ENCODE data around the gene AMN.

DNA sequence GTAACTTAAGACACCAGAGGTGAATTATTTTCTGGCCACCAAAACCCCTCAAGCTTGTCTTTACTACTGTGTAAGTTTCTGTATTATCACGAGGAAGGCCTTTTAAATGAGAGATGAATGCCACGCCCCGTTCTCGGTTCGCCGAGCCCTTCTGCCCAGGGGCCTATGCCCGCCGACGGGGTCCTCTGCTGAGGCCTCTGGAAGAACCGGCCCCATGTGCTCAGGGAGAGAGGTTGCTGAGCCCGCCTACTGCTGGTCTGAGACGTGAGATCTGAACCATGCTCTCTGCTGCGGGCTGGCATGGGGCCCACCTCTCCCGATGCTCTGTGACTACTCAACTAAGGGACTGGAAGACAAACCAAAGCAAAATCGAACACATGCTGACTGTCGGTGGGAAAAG, 21.0 kb downstream of the AMN start:
- TF ChIP-seq, protein P1, sequence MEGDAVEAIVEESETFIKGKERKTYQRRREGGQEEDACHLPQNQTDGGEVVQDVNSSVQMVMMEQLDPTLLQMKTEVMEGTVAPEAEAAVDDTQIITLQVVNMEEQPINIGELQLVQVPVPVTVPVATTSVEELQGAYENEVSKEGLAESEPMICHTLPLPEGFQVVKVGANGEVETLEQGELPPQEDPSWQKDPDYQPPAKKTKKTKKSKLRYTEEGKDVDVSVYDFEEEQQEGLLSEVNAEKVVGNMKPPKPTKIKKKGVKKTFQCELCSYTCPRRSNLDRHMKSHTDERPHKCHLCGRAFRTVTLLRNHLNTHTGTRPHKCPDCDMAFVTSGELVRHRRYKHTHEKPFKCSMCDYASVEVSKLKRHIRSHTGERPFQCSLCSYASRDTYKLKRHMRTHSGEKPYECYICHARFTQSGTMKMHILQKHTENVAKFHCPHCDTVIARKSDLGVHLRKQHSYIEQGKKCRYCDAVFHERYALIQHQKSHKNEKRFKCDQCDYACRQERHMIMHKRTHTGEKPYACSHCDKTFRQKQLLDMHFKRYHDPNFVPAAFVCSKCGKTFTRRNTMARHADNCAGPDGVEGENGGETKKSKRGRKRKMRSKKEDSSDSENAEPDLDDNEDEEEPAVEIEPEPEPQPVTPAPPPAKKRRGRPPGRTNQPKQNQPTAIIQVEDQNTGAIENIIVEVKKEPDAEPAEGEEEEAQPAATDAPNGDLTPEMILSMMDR (IDR thresholded peaks at IDR 0.05): no peak
- no peak for TF ChIP-seq POLR2A (IDR thresholded peaks at IDR 0.05)

Data from Peyer's patch (tissue), 4 donors.